Measurements from ENCODE around the gene CAPN3.

The CAPN3 gene

GRCh38 chr15:42401544-42402454 is 42.5 kb downstream of the CAPN3 start:
- no peak for DNase-seq

DNA sequence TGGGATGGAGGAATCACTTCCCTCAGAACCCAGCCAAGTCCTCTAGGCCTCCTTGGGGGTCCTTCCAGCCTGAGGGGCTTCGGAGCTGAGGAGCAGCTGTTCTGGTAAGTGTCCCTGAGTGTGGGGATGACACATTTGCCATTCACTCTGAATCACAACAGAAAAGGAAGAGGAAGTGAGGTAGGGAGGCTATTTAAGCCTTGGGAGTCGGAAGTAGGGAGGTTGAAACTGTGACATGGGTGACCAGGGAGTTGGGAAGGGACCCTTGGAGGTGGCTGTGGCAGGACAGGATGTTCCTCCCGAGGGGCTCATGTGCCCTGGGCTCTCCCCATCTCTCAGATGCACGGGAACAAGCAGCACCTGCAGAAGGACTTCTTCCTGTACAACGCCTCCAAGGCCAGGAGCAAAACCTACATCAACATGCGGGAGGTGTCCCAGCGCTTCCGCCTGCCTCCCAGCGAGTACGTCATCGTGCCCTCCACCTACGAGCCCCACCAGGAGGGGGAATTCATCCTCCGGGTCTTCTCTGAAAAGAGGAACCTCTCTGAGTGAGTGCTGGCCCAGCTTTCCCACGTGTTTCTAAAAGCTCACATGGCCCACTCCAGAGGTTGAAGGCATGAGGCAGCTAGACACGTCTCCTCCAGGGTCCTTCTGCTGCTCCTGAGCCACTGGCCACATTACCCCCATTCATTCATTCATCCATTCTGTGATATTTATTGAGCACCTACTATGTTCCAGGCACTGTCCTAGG is 43.3 kb downstream of the CAPN3 start:
- DNase-seq = peak in 1 of 2 donors; percentile 26

- no peak for DNase-seq
These were observed 44.1 kb downstream of the CAPN3 start for GRCh38 chr15:42403389-42403788.

GRCh38 chr15:42404461-42405235 is 45.3 kb downstream of the CAPN3 start:
- DNase-seq = no peak

- DNase-seq = no peak
These were observed 46.7 kb downstream of the CAPN3 start for GRCh38 chr15:42405863-42406482.

DNA sequence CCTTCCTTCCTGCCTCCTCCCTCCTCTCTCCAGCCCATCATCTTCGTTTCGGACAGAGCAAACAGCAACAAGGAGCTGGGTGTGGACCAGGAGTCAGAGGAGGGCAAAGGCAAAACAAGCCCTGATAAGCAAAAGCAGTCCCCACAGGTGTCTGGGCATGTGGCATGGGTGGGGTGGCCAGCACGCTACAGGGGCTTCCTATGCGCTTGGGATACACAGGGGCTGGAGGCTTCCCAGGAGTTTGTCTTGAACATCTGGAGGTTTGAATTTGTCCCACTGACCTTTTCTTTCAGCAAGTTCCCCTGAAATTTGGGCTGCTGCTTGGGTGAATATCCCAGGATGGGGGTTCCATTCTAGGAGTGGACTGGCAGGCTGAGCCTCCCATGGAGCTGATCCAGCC is 48.9 kb downstream of the CAPN3 start:
- no peak for DNase-seq

- DNase-seq = no peak
These were observed 49.7 kb downstream of the CAPN3 start for GRCh38 chr15:42409011-42409410.

DNA sequence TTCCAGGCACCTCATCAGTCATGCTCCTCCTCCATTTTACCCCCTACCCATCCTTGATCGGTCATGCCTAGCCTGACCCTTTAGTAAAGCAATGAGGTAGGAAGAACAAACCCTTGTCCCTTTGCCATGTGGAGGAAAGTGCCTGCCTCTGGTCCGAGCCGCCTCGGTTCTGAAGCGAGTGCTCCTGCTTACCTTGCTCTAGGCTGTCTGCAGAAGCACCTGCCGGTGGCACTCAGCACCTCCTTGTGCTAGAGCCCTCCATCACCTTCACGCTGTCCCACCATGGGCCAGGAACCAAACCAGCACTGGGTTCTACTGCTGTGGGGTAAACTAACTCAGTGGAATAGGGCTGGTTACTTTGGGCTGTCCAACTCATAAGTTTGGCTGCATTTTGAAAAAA is 52.6 kb downstream of the CAPN3 start:
- DNase-seq = no peak

- DNase-seq = no peak
These were observed 54.6 kb downstream of the CAPN3 start for GRCh38 chr15:42413920-42414319.

GRCh38 chr15:42419369-42419768 is 60.1 kb downstream of the CAPN3 start:
- DNase-seq = no peak

DNA sequence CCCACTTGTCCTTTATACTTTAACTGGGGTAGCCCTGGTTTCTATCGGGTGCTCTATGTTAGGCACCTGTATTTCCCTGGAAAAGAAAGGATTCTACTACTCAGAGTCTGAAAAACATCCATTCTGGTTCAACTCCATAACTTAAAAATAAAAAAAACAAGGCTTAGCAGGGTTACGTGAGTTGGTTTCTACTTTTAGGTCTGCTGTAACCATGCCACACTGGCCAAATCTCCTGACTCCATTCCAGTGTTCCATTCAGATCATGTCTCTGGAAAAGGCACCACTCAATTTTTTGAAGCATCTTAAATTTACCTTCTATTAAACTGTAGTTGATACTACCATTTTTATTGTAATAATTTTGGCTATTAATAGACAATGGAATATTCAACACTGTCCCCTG is 62.1 kb downstream of the CAPN3 start:
- DNase-seq = no peak

DNA sequence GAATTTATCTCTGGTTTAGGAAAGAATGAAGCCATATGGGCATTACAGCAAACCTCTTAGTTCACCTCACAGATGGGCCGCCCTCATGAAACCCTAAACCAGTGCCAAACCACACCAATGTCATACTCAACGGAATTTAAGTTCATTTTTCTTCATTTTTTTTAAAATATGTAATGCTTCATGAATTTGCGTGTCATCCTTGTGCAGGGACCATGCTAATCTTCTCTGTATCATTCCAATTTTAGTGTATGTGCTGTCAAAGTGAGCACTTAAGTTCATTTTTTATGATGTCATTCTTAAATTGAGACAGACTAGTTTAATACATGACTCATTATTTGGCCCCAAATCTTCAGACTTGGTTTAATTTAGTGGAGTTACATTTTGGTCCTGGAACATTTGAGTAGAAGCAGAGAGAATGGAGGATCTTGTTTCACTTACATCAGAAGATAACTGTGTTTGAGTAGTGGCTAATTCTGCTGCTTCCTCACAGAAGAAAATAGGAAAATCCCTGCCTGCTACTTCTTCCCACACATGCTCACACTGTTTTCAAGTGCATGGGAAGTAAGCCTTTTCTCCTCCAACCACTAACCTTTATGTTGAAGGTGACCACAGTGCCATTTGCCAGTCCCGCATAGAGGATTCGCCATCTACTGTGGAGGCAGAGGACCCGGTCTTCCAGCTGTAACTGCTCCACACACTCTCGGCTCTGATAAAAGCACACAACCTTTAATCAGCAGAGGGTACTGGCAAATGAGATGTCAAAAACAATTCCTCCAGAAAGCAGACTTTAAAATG is 68.3 kb downstream of the CAPN3 start:
- DNase-seq = no peak

- no peak for DNase-seq
These were observed 85.2 kb downstream of the CAPN3 start for GRCh38 chr15:42444415-42445063.

- DNase-seq = no peak
These were observed 86.2 kb downstream of the CAPN3 start for GRCh38 chr15:42445551-42445950.

- no peak for DNase-seq
These were observed 88.3 kb downstream of the CAPN3 start for GRCh38 chr15:42447599-42447998.

DNA sequence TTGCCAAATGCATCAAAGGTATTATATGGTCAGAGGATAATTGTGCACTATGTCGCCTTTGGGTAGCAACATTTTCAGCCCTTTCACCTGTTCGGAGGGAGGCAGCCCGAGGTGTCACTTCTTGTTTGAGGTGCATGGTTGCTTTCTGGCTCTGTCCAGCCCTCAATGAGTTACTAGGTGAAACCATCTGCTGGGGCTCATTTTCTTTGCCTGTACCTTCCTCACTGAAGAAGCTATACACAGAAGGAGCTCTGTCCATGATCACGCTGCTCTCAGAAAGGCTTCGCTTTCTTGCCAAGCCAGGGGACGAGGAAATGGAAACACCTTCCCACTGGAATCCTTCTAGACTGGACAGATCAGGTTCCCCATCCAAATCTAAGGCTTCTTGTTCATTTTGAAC is 89.0 kb downstream of the CAPN3 start:
- no peak for DNase-seq

- DNase-seq = no peak
These were observed 90.6 kb downstream of the CAPN3 start for GRCh38 chr15:42449770-42450424.

GRCh38 chr15:42450425-42450790 is 91.1 kb downstream of the CAPN3 start:
- no peak for DNase-seq

- no peak for DNase-seq
These were observed 94.5 kb downstream of the CAPN3 start for GRCh38 chr15:42453826-42454225.

DNA sequence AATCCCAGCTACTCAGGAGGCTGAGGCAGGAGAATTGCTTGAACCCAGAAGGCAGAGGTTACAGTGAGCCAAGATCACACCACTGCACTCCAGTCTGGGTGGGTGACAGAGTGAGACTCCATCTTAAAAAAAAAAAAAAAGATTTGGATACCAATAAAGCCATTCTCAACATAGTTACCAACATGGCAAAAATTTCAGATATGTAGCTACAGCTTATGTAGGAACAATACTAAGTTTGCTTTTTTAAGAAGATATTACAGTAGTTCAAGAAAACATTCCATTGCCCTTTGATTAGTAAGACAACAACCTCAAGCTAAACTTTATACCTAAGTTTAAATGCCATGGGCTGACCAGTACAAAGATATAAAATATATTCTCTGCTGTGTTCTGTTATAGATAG is 97.2 kb downstream of the CAPN3 start:
- DNase-seq = no peak

DNA sequence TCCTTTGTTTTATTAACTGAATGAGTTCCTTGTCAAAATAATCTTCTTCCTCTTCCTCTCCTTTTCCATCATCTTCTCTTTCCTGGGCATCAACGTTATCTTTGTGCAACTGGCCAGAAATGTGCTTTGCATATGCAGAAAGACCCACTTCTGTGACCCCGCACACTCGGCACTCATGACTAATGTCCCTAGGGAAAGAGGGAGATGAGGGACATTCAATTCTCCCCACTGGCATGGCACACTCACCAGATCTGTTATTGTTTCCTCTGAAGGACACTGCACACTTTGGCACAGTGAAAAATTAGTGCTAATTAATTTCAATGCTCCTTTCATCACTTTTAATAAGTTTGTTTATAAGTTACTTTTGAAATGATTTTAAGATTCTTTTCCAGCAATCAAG is 97.7 kb downstream of the CAPN3 start:
- DNase-seq = no peak
